ENCODE results near the gene COA8. TPM values are rescaled to one million over a fixed set of nuclear protein-coding genes. Genes with fewer than 3 reads are reported as not detected.

COA8 gene
- total RNA-seq = 45.1 and 46.3 TPM in 2 replicates
- long read RNA-seq, transcript APOPT1-201 (5 exons, 2,523 nt) = major isoform, 11 of 21 reads
- long read RNA-seq, partial matches to known transcripts = 0 of 21 reads
- long read RNA-seq, other reads (novel, unspliced or antisense) = 3 of 21 reads

GRCh38 chr14:103562429-103563225 is at the start of gene COA8, which contains the start of gene BAG5:
Gene COA8, plus strand, starts transcription at chr14:103562960. Its CDS starts 42 bp downstream, at chr14:103563002.
Gene BAG5, minus strand, starts transcription at chr14:103562657. Its CDS starts 1,493 bp downstream, at chr14:103561164.
- no peak for TF ChIP-seq CTCF (IDR thresholded peaks at IDR 0.05; ENCODE audit: unreplicated experiment)
- Mint-ChIP-seq H3K27me3 (no peaks in the 10 kb centered on the region), H3K4me1 (ENCODE audit: low read depth) (peaks cover 24% of the 10 kb centered on the region), H3K27ac (peak within 1 kb of the TSS; percentile 94), H3K4me3 (ENCODE audit: low read depth) (peak within 1 kb of the TSS; percentile 93), H3K9me3 (ENCODE audit: low read depth) (no peaks in the 10 kb centered on the region), H3K36me3 (ENCODE audit: insufficient read depth) (peaks cover 10% of the 10 kb centered on the region)
- DNase-seq (ENCODE audit: low spot score, unreplicated experiment) = peak; percentile 86

- Mint-ChIP-seq H3K27ac (peak overlapping the region; percentile 37), H3K4me1 (ENCODE audit: low read depth) (peaks cover 8% of the 10 kb centered on the region), H3K9me3 (ENCODE audit: low read depth) (no peaks in the 10 kb centered on the region), H3K36me3 (ENCODE audit: insufficient read depth) (peaks cover 14% of the 10 kb centered on the region), H3K4me3 (ENCODE audit: low read depth) (no peak overlapping the region), H3K27me3 (no peaks in the 10 kb centered on the region)
- no peak for TF ChIP-seq CTCF (IDR thresholded peaks at IDR 0.05; ENCODE audit: unreplicated experiment)
- no peak for DNase-seq (ENCODE audit: low spot score, unreplicated experiment)
Measured at GRCh38 chr14:103514596-103515421, 48.0 kb upstream of the COA8 start.

GRCh38 chr14:103516426-103517173 is 46.2 kb upstream of the COA8 start:
- Mint-ChIP-seq H3K27ac (no peak overlapping the region), H3K4me3 (ENCODE audit: low read depth) (no peak overlapping the region), H3K9me3 (ENCODE audit: low read depth) (no peaks in the 10 kb centered on the region), H3K27me3 (no peaks in the 10 kb centered on the region), H3K4me1 (ENCODE audit: low read depth) (peaks cover 9% of the 10 kb centered on the region), H3K36me3 (ENCODE audit: insufficient read depth) (peaks cover 13% of the 10 kb centered on the region)
- no peak for DNase-seq (ENCODE audit: low spot score, unreplicated experiment)
- TF ChIP-seq CTCF (IDR thresholded peaks at IDR 0.05; ENCODE audit: unreplicated experiment) = no peak

- Mint-ChIP-seq H3K9me3 (ENCODE audit: low read depth) (no peaks in the 10 kb centered on the region), H3K27me3 (no peaks in the 10 kb centered on the region), H3K4me1 (ENCODE audit: low read depth) (peaks cover 9% of the 10 kb centered on the region), H3K27ac (peak overlapping the region; percentile 27), H3K4me3 (ENCODE audit: low read depth) (no peak overlapping the region), H3K36me3 (ENCODE audit: insufficient read depth) (peaks cover 13% of the 10 kb centered on the region)
- TF ChIP-seq CTCF (IDR thresholded peaks at IDR 0.05; ENCODE audit: unreplicated experiment) = no peak
- DNase-seq (ENCODE audit: low spot score, unreplicated experiment) = no peak
Measured at GRCh38 chr14:103517174-103517566, 45.6 kb upstream of the COA8 start.
